ENCODE measurements around the gene CD83.

CD83 gene

GRCh38 chr6:14174226-14174625 is 56.7 kb downstream of the CD83 start:
- Histone ChIP-seq H3K4me3 (ENCODE audit: low read depth, low read length) (no peak overlapping the region), H3K9ac (ENCODE audit: low read length) (no peak overlapping the region), H3K36me3 (ENCODE audit: control insufficient read depth, insufficient read depth, low read length) (no peaks in the 10 kb centered on the region), H3K4me1 (ENCODE audit: control insufficient read depth, insufficient read depth, low read length) (peaks cover 6% of the 10 kb centered on the region; the same call in 1 of the 2 replicates), H3K27me3 (ENCODE audit: control insufficient read depth, insufficient read depth, low read length) (no peaks in the 10 kb centered on the region), H3K9me3 (ENCODE audit: control insufficient read depth, insufficient read depth, low read depth, low read length) (peaks cover 16% of the 10 kb centered on the region), H3K27ac (ENCODE audit: low read depth, low read length) (no peak overlapping the region)

GRCh38 chr6:14174996-14175395 is 57.4 kb downstream of the CD83 start:
- H3K4me1 ChIP-seq (ENCODE audit: control insufficient read depth, insufficient read depth, low read length), result peaks cover 6% of the 10 kb centered on the region; the same call in 1 of the 2 replicates
- no peaks in the 10 kb centered on the region for H3K36me3 ChIP-seq (ENCODE audit: control insufficient read depth, insufficient read depth, low read length)
- peaks cover 9% of the 10 kb centered on the region for H3K9me3 ChIP-seq (ENCODE audit: control insufficient read depth, insufficient read depth, low read depth, low read length)
- no peaks in the 10 kb centered on the region for H3K27me3 ChIP-seq (ENCODE audit: control insufficient read depth, insufficient read depth, low read length)
- H3K27ac ChIP-seq (ENCODE audit: low read depth, low read length), result no peak overlapping the region
- H3K4me3 ChIP-seq (ENCODE audit: low read depth, low read length), result no peak overlapping the region
- no peak overlapping the region for H3K9ac ChIP-seq (ENCODE audit: low read length)

GRCh38 chr6:14176429-14176828 is 58.9 kb downstream of the CD83 start:
- H3K27ac ChIP-seq (ENCODE audit: low read depth, low read length), result no peak overlapping the region
- no peak overlapping the region for H3K9ac ChIP-seq (ENCODE audit: low read length)
- H3K9me3 ChIP-seq (ENCODE audit: control insufficient read depth, insufficient read depth, low read depth, low read length), result no peaks in the 10 kb centered on the region
- H3K4me3 ChIP-seq (ENCODE audit: low read depth, low read length), result no peak overlapping the region
- no peaks in the 10 kb centered on the region for H3K27me3 ChIP-seq (ENCODE audit: control insufficient read depth, insufficient read depth, low read length)
- H3K4me1 ChIP-seq (ENCODE audit: control insufficient read depth, insufficient read depth, low read length), result peaks cover 6% of the 10 kb centered on the region; the same call in 1 of the 2 replicates
- H3K36me3 ChIP-seq (ENCODE audit: control insufficient read depth, insufficient read depth, low read length), result no peaks in the 10 kb centered on the region

GRCh38 chr6:14177413-14178082 is 60.0 kb downstream of the CD83 start:
- no peak overlapping the region for H3K4me3 ChIP-seq (ENCODE audit: low read depth, low read length)
- H3K9ac ChIP-seq (ENCODE audit: low read length), result no peak overlapping the region

GRCh38 chr6:14178083-14178445 is 60.5 kb downstream of the CD83 start:
- Histone ChIP-seq H3K27me3 (ENCODE audit: control insufficient read depth, insufficient read depth, low read length) (no peaks in the 10 kb centered on the region), H3K4me3 (ENCODE audit: low read depth, low read length) (no peak overlapping the region), H3K9me3 (ENCODE audit: control insufficient read depth, insufficient read depth, low read depth, low read length) (no peaks in the 10 kb centered on the region), H3K4me1 (ENCODE audit: control insufficient read depth, insufficient read depth, low read length) (peaks cover 6% of the 10 kb centered on the region; the same call in 1 of the 2 replicates), H3K36me3 (ENCODE audit: control insufficient read depth, insufficient read depth, low read length) (no peaks in the 10 kb centered on the region), H3K27ac (ENCODE audit: low read depth, low read length) (no peak overlapping the region), H3K9ac (ENCODE audit: low read length) (no peak overlapping the region)

More at GRCh38 chr6:14177413-14178082, 60.0 kb downstream of the CD83 start:
- Histone ChIP-seq H3K9me3 (ENCODE audit: control insufficient read depth, insufficient read depth, low read depth, low read length) (no peaks in the 10 kb centered on the region), H3K27ac (ENCODE audit: low read depth, low read length) (no peak overlapping the region), H3K27me3 (ENCODE audit: control insufficient read depth, insufficient read depth, low read length) (no peaks in the 10 kb centered on the region), H3K36me3 (ENCODE audit: control insufficient read depth, insufficient read depth, low read length) (no peaks in the 10 kb centered on the region), H3K4me1 (ENCODE audit: control insufficient read depth, insufficient read depth, low read length) (peaks cover 6% of the 10 kb centered on the region; the same call in 1 of the 2 replicates)

- Histone ChIP-seq H3K27me3 (ENCODE audit: control insufficient read depth, insufficient read depth, low read length) (no peaks in the 10 kb centered on the region), H3K27ac (ENCODE audit: low read depth, low read length) (no peak overlapping the region), H3K9me3 (ENCODE audit: control insufficient read depth, insufficient read depth, low read depth, low read length) (no peaks in the 10 kb centered on the region), H3K36me3 (ENCODE audit: control insufficient read depth, insufficient read depth, low read length) (no peaks in the 10 kb centered on the region), H3K4me3 (ENCODE audit: low read depth, low read length) (no peak overlapping the region), H3K4me1 (ENCODE audit: control insufficient read depth, insufficient read depth, low read length) (peaks cover 6% of the 10 kb centered on the region; the same call in 1 of the 2 replicates), H3K9ac (ENCODE audit: low read length) (no peak overlapping the region)
These were observed 63.0 kb downstream of the CD83 start for GRCh38 chr6:14180609-14181008.

- no peak overlapping the region for H3K9ac ChIP-seq (ENCODE audit: low read length)
- no peaks in the 10 kb centered on the region for H3K36me3 ChIP-seq (ENCODE audit: control insufficient read depth, insufficient read depth, low read length)
- H3K9me3 ChIP-seq (ENCODE audit: control insufficient read depth, insufficient read depth, low read depth, low read length), result no peaks in the 10 kb centered on the region
- no peak overlapping the region for H3K4me3 ChIP-seq (ENCODE audit: low read depth, low read length)
- H3K4me1 ChIP-seq (ENCODE audit: control insufficient read depth, insufficient read depth, low read length), result peaks cover 5% of the 10 kb centered on the region; the same call in 1 of the 2 replicates
- no peaks in the 10 kb centered on the region for H3K27me3 ChIP-seq (ENCODE audit: control insufficient read depth, insufficient read depth, low read length)
- no peak overlapping the region for H3K27ac ChIP-seq (ENCODE audit: low read depth, low read length)
These were observed 65.3 kb downstream of the CD83 start for GRCh38 chr6:14182916-14183315.
